ENCODE results near the gene B4GAT1.

DNA sequence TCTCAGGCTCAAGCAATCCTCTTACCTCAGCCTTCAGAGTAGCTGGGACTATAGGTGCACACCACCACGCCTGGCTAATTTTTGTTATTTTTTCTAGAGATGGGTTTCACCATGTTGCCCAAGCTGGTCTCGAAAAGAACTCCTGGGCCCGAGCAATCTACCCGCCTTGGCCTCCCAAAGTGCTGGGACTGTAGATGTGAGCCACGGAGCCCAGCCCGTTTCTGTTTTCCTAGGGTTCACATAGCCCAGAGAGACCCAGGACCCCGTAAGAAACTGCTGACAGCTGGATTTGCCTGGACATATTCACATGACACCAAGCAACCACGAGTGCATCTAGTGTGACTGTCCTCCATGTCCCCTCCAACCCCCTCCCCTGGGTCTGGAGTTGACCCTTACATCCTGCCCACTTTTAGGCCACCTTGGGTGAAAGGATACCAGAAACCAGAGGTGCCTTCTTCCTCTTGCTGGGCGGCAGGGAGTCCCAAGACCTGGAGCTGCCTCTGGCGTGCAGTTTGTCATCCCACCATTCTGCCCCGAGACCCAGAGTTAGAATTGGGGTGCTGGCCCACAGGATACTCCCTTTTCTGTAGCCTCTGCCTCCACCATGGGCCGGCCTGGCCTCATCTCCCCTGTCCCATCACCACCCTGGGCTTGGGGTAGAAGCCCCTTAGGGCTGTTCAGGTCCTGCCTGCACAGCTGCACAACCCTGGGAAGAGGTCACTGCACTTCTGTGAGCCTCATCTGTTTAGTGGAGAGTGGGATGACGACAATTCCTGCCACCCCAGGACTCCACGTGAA, 7.5 kb downstream of the B4GAT1 start:
- TF ChIP-seq KLF10 (CRISPR knock-in tag; IDR thresholded peaks at IDR 0.05) (no peak), TEAD2 (tag; IDR thresholded peaks at IDR 0.05) (no peak), TEAD4 (IDR thresholded peaks at IDR 0.05; ENCODE audit: low read length) (no peak), TEAD4 (CRISPR knock-in tag; IDR thresholded peaks at IDR 0.05; ENCODE audit: borderline replicate concordance) (no peak)
- TF ChIP-seq, protein P1, sequence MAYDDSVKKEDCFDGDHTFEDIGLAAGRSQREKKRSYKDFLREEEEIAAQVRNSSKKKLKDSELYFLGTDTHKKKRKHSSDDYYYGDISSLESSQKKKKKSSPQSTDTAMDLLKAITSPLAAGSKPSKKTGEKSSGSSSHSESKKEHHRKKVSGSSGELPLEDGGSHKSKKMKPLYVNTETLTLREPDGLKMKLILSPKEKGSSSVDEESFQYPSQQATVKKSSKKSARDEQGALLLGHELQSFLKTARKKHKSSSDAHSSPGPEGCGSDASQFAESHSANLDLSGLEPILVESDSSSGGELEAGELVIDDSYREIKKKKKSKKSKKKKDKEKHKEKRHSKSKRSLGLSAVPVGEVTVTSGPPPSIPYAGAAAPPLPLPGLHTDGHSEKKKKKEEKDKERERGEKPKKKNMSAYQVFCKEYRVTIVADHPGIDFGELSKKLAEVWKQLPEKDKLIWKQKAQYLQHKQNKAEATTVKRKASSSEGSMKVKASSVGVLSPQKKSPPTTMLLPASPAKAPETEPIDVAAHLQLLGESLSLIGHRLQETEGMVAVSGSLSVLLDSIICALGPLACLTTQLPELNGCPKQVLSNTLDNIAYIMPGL (CRISPR knock-in tag; IDR thresholded peaks at IDR 0.05) = no peak
- TF ChIP-seq, protein P2, sequence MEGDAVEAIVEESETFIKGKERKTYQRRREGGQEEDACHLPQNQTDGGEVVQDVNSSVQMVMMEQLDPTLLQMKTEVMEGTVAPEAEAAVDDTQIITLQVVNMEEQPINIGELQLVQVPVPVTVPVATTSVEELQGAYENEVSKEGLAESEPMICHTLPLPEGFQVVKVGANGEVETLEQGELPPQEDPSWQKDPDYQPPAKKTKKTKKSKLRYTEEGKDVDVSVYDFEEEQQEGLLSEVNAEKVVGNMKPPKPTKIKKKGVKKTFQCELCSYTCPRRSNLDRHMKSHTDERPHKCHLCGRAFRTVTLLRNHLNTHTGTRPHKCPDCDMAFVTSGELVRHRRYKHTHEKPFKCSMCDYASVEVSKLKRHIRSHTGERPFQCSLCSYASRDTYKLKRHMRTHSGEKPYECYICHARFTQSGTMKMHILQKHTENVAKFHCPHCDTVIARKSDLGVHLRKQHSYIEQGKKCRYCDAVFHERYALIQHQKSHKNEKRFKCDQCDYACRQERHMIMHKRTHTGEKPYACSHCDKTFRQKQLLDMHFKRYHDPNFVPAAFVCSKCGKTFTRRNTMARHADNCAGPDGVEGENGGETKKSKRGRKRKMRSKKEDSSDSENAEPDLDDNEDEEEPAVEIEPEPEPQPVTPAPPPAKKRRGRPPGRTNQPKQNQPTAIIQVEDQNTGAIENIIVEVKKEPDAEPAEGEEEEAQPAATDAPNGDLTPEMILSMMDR (IDR thresholded peaks at IDR 0.05 in 2 of 3, conservative IDR thresholded peaks at IDR 0.05 in 1 of 3; ENCODE audit: insufficient read depth in 2 of 3, low read depth in 1 of 3, low read length in 3 of 3) = no peak
